Left hindlimb (tissue), 1 donor: ENCODE measurements around the gene CARD16.
"Not testable (repeated sequence)": the region's sequence is repeated elsewhere in the genome, so short reads cannot be mapped to it uniquely, and the experiment has no call there.

Experiments
- DNase-seq: peaks from one replicate; pipeline ENCODE4 v3.0.0-alpha.2; 2018

The CARD16 gene

DNA sequence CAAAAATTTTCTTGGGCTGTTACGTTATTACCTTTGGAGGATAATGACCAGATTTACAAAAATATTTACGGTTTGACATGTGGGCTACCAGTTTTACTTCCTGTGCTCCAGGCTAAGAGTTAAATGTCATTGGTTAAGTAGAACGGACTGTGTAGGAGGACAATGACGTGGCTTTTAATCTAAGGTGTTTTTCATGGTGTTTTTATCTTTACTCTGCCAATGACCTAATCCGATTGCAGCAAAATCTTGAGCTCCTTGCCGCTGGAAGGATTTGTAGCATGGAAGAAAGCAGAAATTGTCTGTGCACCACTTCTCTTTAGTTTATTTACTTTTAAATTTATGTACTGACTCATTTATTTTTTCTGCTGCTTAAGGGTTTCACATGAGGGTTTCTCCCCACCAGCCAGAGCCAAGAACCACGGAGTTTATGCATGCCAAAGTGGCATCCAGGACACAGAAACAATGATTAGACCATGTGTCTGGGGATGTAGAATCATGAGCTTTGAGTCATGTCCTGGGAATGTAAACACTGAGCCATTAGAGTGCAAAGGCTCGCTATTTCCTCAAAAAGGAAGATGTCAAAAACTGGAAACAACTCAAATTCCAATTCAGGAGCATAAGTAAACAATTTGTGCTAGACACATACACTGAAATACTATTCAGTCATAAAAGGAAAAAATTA, 1.9 kb upstream of the CARD16 start:
- no peak for DNase-seq

DNA sequence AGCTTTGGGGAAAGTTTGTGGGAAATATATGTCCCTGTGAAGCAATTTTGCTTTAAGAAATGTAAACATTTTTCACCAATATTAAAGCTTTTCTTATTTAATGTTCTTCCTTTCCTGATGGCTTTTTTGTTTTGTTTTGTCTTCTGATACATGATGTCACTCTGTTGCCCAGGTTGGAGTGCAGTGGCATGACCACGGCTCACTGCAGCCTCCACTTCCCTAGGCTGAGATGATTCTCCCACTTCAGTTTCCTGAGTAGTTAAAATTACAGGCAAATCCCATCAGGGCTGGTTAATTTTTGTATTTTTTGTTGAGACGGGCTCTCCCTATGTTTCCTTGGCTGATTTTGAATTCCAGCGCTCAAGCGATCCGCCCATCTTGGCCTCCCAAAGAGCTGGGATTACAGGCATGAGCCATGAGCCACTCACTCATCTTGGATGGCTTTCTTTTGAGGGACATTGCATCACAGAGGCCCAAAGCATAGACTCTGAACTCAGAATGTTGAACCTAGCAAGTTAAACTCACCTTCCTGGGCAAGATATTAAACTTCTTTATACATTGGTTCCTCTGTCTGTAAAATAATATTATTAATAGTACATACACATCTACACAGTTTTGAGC, 651 bp upstream of the CARD16 start:
- DNase-seq: no peak

DNA sequence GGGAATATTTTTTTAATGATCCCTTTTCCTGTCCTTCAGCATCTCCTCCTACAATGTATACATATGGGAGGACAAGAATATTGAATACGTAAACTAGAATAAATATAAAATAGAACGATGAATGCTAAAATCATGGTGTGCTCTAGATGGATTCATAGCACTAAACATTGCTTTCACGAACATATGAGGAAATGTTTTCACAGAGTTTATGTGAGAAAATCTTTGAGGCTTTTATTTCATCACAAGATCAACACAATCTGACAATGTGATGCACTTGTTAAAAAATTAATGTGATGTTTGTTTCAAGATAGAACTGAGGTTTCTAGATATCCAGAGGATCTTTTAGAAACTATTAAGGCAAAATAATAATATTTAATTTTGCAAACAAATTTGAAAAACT, 3.0 kb downstream of the CARD16 start:
- DNase-seq: no peak

DNA sequence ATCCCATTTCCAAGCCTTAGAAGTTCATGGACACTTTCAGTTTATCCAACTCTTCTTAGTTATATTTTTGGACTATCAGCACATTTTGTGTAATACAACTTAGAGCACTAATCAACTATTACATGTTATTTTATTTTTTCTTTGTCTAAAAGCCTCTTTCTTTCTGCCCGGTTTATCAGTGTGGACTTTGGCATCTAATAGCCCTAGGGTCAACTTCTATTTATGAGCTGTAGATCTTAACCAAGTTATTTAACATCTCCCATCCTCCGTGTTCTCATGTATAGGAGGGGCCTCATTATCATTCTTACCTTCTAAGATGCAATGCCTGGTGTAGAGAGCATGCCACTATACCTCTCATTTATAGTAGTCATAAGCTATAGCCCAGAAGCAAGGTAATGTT, 4.4 kb downstream of the CARD16 start:
- no peak for DNase-seq

DNA sequence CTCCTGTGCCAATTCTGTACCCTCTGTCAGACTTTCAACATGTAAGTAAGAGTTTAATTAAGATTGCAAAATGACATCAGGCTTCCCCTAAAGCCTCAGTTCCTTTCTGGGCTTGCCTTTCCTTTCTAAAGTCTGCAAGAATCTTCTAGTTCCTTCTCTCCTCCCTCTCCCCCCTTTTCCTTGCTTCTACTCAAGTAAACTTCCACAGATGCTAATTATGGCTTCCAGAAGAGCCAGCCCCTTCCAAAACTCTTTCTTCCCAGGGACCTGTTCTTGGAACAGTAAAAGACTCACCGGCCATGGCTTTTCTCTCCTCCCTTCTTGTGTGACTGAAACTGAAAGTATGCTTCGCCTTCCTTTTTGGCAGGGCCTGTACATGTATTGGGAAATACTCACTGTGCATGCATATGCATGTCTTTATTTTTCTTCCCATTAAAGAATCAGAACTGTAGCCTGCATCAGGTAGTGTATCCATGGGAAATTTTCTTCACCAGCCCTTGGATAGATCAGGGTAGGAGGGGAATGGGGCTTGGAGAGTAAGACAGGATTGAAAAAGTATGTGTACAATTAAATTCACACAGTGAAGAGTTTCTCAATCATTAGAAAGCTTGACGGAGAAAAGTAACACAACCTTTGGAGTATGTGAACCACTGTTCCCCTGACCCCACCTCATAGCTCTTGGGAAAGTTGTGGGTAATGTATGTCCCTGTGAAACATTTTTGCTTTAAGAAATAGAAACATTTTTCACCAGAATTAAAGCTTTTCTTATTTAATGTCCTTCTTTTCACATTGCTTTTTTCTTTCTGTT, 10.1 kb downstream of the CARD16 start, which contains the start of gene CASP1:
TSS of gene CASP1 (minus strand) at position 332 of the 808 bp plus-strand sequence. CDS start at position 301, 31 bp downstream.
- DNase-seq: peak; percentile 61

DNA sequence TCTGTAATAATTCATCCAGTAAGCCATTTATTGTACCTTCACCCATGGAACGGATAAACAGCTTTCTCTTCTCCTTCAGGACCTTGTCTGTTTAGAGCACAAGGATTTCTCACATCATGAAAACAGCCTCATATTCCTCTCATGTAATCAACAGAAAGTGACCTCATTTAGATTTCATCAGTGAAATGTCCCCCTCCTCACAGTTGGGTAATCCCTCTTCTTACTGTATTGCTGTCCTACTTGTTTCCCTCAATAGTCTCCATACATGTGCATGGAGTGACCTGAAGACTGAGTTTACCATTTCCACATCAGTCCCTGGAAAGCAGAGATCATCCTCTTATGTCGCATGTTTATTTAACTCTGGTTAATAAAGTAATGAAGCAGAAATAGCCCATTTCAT, 10.7 kb downstream of the CARD16 start:
- DNase-seq: not testable (repeated sequence)

DNA sequence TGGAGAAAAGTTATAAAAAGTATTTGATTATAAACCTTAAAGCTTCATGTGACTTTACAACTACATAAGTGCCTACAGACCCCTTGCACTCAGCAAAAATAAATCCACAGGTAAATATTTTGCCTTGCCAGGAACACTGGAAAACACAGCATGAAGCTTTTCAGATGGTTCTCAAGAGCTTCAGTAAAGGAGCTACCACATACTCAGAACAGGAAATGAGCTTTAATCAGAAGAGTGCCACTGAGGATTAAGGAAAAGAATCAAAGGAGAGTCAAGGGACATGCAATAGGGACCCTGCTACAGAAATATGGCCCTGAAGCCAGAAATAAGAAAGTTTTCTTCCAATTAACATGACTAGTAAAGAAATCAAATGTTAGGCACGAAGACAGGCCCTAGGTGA, 11.4 kb downstream of the CARD16 start:
- DNase-seq: no peak

DNA sequence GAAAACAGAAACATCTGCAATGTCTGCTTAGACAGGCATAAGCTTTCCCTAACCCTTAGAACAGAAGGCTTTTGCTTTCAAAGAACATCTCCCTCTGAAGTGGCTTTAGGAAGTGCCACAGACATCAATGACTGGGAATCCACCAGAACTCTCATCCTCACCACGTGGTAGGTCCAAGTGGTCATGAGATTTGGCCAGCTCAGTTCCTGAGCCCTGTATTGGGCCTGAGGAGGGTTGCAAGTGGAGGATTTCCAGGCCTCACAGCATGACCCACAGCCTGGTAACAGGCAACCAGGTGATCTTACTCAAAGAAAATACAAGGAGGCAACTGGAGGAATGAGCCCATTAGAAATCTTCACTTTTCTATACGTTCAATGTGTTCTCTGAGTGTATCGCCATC, 11.8 kb downstream of the CARD16 start:
- DNase-seq: no peak

DNA sequence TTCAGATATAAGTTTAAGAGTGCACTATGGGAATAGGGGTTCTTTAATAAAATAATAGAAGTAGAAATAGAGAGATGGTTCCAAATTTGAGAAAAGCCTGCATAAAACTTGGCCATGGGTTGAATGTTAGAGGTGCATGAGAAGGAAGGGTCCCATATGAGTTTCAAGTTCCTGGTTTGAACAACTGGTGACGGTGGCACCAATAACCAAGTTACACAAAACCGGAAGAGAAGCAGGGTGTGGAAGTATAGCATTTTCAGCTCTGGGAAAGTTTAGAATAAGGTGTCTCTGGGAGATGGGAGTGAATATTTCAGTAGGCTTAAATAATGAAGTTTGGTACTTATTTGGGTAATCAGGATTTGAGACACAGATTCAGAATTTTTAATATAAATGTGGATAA, 12.6 kb downstream of the CARD16 start:
- no peak for DNase-seq

DNA sequence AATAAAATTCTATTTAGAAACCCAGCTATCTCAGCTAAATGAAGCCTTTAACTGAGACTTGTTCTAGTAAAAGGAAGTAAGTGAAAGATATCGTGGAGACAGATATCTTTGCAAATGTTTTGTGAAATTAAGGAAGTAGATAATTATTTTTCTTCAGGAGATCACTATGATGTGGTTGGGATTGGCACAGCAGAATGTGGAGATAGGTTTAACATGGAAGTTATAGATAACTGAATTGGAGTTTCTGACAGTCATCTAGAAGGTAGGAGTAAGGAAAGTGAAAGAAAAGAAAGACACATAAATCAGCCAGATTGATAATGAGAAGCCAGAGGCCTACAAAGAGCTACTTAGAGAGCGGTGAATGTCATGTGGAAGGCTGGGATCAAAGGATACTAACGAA, 17.5 kb downstream of the CARD16 start:
- no peak for DNase-seq

DNA sequence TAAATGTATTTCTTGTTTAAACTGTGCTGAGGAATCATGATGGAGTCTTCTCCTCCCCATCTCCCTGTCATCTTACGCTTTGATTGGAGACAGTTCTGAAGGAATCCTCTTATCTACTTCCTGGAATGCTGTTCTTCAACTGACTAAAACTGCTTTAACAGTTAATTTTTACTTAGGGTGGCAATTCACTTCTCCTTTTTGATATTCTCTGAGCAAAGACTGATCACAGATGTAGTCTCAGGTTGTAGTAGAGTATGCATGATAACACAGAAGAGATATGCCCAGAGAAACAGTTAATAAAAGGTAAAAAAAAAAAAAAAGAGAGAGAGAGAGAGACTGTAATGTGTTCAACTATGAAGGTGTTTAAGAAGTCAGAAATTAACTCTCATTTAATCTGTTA, 20.7 kb downstream of the CARD16 start:
- DNase-seq: no peak

DNA sequence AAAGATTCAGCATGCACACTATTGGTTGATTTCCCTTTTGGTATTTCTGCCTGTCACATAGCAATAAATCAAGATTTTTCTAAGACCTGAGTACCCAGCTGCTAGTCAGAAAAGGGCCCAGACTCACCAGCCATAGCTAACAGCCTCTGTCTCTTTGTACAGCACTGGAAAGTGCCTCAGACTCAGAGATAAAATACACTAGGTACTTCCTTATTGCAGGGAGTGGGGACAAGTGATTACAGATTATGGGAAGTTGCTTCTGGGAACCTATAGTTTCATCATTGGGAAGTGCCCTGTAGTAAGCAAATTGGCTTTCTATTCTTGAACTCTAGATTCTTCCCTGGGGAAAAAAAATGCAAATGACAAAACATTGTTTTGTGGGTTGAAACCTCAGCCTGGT, 22.1 kb downstream of the CARD16 start, which contains the start of gene CASP5:
TSS of gene CASP5 (minus strand) at position 166 of the 400 bp plus-strand sequence. CDS start at position 134, 32 bp downstream.
- no peak for DNase-seq

DNA sequence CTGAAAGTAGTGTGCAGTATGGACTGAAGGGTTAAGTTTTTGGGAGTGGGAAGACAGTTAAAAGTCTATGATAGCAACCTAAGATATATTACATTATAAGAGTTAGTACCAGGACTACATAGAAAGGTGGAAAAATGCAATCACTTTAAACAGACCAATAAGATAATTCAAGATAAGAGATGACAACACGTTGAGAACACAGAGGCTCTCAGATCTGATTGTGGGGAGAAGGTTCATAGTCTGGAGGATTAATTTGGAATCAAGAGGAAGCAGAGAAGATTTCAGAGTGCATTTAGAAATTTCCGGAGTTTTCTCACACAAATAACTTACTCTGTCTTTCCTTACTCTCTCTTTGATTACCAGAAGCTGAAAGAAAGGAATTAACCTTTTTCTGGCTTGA, 22.6 kb downstream of the CARD16 start:
- DNase-seq: no peak

DNA sequence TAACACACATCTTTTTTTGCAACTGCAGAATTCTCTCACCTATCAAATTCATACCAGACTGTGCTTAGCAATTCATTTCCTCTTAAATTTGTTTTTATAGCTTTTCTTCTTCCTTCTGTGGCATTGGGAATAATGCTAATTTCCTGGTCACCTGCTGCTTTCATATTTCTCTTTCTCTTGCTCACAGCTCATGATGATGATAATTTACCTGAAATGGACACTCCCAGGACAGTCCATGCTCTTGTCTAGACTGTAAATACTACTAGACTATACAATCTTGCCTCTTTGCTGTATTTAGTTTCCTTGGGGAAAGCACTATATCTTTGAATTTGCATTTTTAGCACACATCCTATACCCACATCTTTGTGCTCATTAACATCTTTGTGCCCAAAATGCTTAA, 37.7 kb downstream of the CARD16 start:
- no peak for DNase-seq

DNA sequence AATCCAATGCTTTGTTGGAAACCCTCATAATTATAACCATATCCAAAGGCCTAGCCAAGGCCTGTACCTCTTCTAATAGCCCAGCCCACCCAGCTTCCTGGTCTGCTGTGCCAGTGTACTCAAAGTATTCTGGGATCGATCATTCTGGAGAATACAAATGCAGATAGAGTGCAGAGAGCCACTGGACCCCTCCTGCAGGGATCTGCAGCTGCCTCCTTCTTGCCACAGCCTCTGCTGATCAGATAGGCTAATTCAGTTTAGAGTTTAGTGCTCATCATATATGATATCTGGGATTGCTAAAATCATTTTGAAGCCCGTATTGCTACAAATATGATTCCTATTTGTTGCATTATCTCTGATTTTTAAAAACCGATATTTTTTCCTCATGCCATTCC, 39.7 kb downstream of the CARD16 start:
- DNase-seq: no peak

DNA sequence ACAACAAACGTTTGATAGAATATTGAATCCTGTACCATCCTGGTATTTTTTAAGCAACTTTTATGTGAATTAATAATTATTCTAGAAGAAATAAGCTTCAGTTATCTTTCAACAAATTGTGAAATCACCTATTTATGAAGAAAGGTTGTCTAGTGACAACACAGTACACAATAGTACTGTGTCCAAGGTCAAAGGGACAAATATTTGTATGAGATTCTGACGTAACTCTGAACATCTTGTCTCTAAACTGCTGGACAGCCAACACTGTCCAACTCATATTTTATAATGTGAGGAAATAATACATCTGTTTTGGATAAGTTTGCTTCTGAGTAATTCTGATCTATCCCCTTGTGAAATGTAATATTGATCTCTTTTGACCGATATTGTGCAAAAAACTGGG, 41.1 kb downstream of the CARD16 start:
- no peak for DNase-seq

DNA sequence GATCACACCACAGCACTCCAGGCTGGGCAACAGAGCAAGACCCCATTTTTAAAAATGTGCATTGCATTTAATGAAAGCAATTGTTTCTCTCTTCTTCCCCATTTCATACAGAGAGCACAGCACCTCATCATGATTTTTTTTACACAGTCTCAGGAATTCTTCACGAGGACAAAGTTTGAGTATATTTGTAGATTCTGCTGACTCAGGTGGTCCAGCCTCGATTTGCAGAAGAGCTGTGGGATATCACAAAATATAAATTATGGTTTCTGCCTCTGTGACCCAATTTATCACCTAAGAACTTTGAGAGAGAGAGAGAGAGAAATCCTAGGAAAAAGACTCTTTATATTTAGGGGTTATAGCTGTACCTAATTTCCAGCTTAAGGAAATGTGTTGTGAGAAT, 42.0 kb downstream of the CARD16 start:
- no peak for DNase-seq

DNA sequence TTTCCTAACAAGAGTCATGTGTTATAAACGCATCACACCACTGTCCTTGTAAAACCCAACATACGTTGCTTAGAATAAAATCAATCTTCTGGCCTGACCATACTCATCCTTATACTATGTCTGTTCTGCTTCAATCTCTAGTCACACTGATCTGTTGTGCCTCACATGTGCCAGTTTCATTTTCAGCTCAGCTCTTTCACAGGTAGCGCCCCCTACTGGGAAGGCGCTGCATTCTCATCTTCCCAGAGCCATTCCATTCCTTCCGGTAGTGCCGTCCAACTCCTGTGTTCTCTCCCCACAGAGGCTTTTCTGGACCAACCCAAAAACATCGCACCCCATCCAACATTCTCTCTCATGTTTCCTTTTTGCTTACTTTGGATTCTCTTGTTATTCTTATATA, 44.3 kb downstream of the CARD16 start:
- DNase-seq: no peak

DNA sequence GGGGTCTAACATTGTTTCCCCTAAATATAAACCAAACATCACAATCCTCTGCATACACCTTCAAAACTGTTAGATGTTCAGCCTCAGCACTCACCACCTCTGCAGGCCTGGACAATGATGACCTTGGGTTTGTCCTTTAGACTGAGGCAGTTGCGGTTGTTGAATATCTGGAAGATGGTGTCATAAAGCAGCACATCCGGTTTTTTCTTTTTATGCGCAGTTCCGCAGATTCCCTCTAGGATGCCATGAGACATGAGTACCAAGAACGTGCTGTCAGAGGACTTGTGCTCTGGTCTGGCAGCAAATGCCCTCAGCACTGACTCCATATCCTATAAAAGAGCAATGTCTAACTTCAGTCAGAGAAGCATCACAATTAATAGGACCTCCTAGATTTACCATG, 45.0 kb downstream of the CARD16 start:
- no peak for DNase-seq

DNA sequence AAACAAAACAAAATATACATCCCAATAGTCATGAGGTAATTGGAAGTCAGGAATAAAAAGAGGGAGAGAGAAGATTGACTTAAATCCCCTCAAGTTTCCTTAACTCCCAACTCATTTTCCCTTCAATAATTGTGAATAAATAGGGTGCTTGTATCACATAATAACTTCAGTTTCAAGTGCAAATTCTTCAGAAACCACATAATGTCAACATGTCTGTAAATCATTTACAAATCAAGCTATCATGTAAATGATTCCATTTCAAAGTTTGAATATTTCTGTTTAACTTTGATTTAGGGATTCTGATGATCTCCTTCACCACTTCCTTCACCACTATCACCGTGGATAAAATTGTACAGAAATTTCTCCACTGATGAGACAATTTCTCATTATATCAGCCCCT, 45.4 kb downstream of the CARD16 start:
- no peak for DNase-seq

DNA sequence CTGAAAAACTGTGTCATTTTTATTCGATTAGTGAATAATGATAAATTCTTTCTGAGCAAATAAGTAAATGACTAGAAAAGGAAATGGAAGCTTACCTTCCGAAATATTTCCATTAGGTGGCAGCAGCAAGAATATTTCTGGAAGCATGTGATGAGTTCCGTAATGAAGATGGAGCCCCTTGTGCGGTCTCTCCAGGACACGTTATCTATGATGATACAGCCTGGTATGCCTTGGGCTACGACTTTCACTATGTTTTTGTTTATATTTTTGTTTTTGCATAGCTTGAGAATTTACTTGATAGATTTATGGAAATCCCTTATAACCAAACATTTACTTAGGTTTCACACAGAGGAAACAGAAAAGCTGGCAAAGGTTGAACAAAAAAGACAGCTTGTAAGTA, 47.8 kb downstream of the CARD16 start:
- no peak for DNase-seq

DNA sequence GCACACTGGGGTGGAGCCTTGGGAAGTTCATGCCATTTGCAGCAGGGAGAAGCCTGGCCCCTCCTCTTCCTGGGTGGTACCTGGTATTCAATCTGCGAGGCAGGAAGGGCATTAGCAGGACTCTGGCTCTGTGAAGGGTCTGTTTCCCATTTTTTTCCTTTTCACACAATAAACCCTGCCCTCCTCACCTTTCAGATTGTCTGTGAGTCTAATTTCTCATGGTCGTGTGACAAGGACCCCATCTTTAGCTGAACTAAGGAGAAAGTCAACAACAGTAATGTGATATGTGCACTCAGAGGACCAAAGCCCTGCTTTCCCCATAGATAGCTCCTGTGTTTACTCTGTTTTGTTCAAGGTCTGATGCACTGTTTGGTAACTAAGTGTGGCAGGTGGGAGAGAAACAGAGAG, 50.1 kb downstream of the CARD16 start:
- DNase-seq: no peak

DNA sequence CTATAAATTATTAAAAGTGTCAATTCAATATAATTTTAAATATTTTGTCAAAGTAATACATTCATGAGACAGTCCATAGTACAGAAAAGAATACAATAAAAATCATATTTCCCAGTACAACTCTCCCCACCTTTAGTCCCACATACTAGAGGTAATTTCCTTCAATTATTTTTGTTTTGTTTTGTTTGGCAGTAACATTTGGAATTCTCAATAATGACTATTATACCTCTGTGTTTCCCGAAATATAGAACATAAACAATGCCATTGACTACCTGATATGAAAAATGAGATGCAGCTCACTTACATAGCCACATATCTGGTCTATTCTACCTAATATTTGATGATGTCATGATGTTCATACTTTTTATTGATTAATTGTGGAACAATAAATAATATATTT, 52.4 kb downstream of the CARD16 start:
- DNase-seq: no peak

DNA sequence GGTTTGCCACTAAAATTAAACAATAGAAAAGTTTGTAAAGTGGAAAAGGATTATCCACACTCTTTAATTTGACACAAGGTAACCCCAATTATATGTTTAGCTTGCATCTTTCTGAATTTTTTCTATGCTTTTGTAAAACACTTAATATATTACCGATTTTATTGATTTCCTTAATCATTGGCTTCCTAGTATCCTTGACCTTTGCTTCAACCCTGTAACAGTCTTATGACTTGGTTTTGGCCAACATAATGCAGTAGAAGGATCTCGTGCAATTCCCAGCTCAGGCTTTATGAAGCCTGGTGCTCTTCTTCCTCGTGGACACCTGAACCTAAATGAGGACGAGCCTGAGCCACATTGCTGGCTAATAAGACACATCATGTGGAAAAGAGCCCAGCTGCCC, 53.1 kb downstream of the CARD16 start:
- no peak for DNase-seq
